Adrenal gland (tissue), 12 donors: Measurements from ENCODE around the gene BARHL2. TPM values are rescaled to one million over a fixed set of nuclear protein-coding genes. Genes with fewer than 3 reads are reported as not detected.

ENCODE experiments used
- DNase-seq, 7 donors: peaks; one replicate each; pipeline ENCODE4 v3.0.0-alpha.2; 2019 to 2020
- H3K27ac ChIP-seq, 5 donors: fragments of 200-600 bp; sonication (generic) in 4 of 5; 1 replicate in 3 of 5; 2 replicates in 2 of 5; pipeline versions ENCODE4 v1.5.1 to v1.8.0; 2016 to 2020; ENCODE audit warnings: mild to moderate bottlenecking in 1 of 5
- H3K27me3 ChIP-seq: fragments of 200-600 bp; 2 replicates; pipeline ENCODE4 v1.8.0; 2021
- H3K36me3 ChIP-seq, 2 donors: fragments of 200-600 bp; replicated peaks in 1 of 2; 1 replicate in 1 of 2; 2 replicates in 1 of 2; pipeline versions ENCODE4 v1.5.1 to v1.8.0; 2018 to 2022
- H3K4me1 ChIP-seq, 2 donors: fragments of 200-600 bp; replicated peaks in 1 of 2; 1 replicate in 1 of 2; 2 replicates in 1 of 2; pipeline versions ENCODE4 v1.5.1 to v1.8.0; 2018 to 2021
- H3K4me3 ChIP-seq, 4 donors: fragments of 200-600 bp; sonication (generic) in 3 of 4; one replicate each; pipeline ENCODE4 v1.5.1; 2016 to 2018
- H3K9me3 ChIP-seq, 3 donors: fragments of 200-600 bp; sonication (generic) in 1 of 3; replicated peaks in 1 of 3; 1 replicate in 2 of 3; 2 replicates in 1 of 3; pipeline versions ENCODE4 v1.5.1 to v1.8.0; 2016 to 2021
- POLR2A ChIP-seq, 2 donors: fragments of 450-650 bp; IDR thresholded peaks; one replicate each; pipeline ENCODE4 v1.6.1; 2017; ENCODE audit warnings: antibody characterized with exemption in 2 of 2, mild to moderate bottlenecking in 2 of 2, moderate library complexity in 1 of 2
- whole genome bisulfite sequencing, 4 donors: extraction: QIAGEN DNeasy Blood & Tissue Kit in 2 of 4; methylation state at CpG; one replicate each; pipeline versions ENCODE4 v1.1.5 to v1.1.7; 2013 to 2017; 5-methylcytosine and 5-hydroxymethylcytosine counted together
- intact Hi-C, 2 donors: fragments of 100-400 bp; cut with DNase I; formaldehyde crosslinking; loops; one replicate each; pipeline versions ENCODE4 v1.14.1 to v1.15.0; 2022 to 2023
- polyA plus RNA-seq, 3 donors: library from polyadenylated mRNA; stranded (reverse); fragments of 200-250 nt in 2 of 3; fragments of 350-450 nt in 1 of 3; fragmentation: Illumina TruSeq in 1 of 3; extraction: RNeasy Lipid Tissue Mini Kit (QIAGEN cat#74804) in 1 of 3; gene quantifications; one replicate each; pipeline ENCODE4 v1.2.3, GENCODE V29; 2013 to 2014
- total RNA-seq, 9 donors: library from RNA; depleted of rRNA in 4 of 9; stranded (reverse); fragments of >200 nt in 4 of 9; fragments of 120-200 nt in 1 of 9; fragmentation: NEBNext Ultra II Directional in 1 of 9; extraction: Animal tissue kit (Norgen Biotek cat#: 25700) in 1 of 9; gene quantifications; one replicate each; pipeline versions ENCODE4 v1.1.0 to v1.2.4, GENCODE V29; 2013 to 2023
- TF ChIP-seq, protein P1 (sequence below), 6 experiments: fragments of 450-650 bp in 4 of 6; fragments of 200-600 bp in 2 of 6; sonication (generic) in 1 of 6; IDR thresholded peaks; 1 replicate in 5 of 6; 2 replicates in 1 of 6; pipeline versions ENCODE4 v1.5.1 to v1.8.0; 2016 to 2021; ENCODE audit warnings: antibody characterized with exemption in 6 of 6, mild to moderate bottlenecking in 2 of 6, moderate library complexity in 1 of 6
- donor health status: healthy with polysubstance abuse.
- donor health status: Bipolar disorder and iron deficiency.
- donor health status: DM: yes; HTN: yes; CAD: no.
- donor health status: DM: no; HTN: no; CAD: no.
- donor health status: DM: no; HTN: no; CAD: no.
- donor health status: DM: yes; HTN: yes; CAD: no.

The BARHL2 gene
- total and polyA plus RNA-seq, 12 donors = not detected

DNA sequence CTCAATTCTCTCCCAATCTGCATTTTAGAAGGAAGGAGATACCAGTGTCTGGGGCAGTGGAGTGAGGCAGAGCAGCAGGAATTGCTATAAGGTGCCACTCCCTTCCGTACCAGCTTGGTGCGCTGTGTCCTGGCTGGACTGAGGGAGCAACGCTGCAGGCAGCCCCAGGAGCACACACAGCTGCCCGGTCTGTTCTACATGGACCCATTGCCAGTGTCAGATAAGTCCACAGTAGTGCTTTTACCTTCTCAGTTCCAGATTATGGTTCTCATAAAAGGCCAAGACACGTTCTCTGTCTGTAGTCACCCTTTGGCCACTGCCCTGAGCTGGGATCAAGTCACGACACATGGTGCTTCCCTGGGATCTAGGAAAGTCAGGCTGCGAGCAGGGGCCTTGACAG, 44.1 kb upstream of the BARHL2 start:
- H3K36me3 ChIP-seq = no peaks in the 10 kb centered on the region
- TF ChIP-seq POLR2A (IDR thresholded peaks at IDR 0.05) = no peak
- TF ChIP-seq, protein P1, sequence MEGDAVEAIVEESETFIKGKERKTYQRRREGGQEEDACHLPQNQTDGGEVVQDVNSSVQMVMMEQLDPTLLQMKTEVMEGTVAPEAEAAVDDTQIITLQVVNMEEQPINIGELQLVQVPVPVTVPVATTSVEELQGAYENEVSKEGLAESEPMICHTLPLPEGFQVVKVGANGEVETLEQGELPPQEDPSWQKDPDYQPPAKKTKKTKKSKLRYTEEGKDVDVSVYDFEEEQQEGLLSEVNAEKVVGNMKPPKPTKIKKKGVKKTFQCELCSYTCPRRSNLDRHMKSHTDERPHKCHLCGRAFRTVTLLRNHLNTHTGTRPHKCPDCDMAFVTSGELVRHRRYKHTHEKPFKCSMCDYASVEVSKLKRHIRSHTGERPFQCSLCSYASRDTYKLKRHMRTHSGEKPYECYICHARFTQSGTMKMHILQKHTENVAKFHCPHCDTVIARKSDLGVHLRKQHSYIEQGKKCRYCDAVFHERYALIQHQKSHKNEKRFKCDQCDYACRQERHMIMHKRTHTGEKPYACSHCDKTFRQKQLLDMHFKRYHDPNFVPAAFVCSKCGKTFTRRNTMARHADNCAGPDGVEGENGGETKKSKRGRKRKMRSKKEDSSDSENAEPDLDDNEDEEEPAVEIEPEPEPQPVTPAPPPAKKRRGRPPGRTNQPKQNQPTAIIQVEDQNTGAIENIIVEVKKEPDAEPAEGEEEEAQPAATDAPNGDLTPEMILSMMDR (IDR thresholded peaks at IDR 0.05) = no peak
- H3K27ac ChIP-seq = no peak overlapping the region
- no peaks in the 10 kb centered on the region for H3K4me1 ChIP-seq
- no peaks in the 10 kb centered on the region for H3K9me3 ChIP-seq
- 67 to 80% (median 78%) methylated on average over 7 of the region's 7 CpGs for WGBS, 4 donors
- intact Hi-C loops = no loop called here
- no peaks in the 10 kb centered on the region for H3K27me3 ChIP-seq
- no peak overlapping the region for H3K4me3 ChIP-seq
- DNase-seq = no peak

DNA sequence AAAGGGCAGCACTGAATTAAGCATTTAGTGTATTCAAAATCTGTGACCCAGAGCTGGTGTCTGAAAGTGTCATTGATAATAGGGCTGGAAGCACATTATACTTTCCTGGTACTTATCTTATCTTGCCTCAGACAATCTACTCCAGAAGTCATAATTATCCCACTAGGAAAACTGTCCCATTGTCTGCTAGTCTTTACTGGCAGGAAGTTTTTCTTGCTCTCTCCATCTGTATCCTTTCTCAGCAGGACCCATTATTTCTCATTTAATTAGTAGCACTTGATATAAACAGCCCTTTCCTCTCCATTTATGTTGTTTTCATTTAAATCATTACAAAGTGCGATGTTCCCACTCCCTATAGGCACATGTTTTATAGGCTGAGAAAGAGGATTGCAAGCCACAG, 36.5 kb upstream of the BARHL2 start:
- WGBS, 4 donors = 60 to 75% (median 64%) methylated on average over 1 of the region's 1 CpG
- intact Hi-C loops = no loop called here
- H3K9me3 ChIP-seq = no peaks in the 10 kb centered on the region

DNA sequence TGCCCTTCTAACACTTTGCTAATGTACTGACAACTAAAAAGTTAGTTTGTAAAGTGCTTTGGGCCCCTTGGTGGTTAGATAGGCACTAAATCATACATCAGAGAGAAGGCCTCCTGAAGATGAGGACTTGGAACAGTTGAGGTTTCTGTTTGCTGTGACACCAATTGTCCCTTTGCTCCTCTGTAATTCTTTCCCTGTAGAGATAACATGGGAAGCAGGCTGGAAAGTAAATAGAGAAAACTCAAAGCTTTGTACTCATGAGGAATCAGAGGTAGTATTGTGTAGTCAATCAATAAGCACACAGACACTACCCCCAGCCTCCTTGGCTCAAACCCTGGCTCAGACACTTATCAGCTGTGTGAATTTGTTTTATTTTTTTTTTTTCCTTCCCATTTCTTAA, 31.6 kb upstream of the BARHL2 start:
- H3K4me1 ChIP-seq = no peaks in the 10 kb centered on the region
- no peak for DNase-seq
- H3K36me3 ChIP-seq = no peaks in the 10 kb centered on the region
- H3K27me3 ChIP-seq = peaks cover 5% of the 10 kb centered on the region
- H3K4me3 ChIP-seq = no peak overlapping the region
- H3K9me3 ChIP-seq = no peaks in the 10 kb centered on the region
- intact Hi-C loops = no loop called here
- TF ChIP-seq POLR2A (IDR thresholded peaks at IDR 0.05) = no peak
- TF ChIP-seq, protein P1 (IDR thresholded peaks at IDR 0.05) = no peak
- no peak overlapping the region for H3K27ac ChIP-seq

More for the DNA sequence above, 36.5 kb upstream of the BARHL2 start:
- no peaks in the 10 kb centered on the region for H3K4me1 ChIP-seq
- DNase-seq = no peak
- peaks cover 5% of the 10 kb centered on the region for H3K27me3 ChIP-seq
- no peak overlapping the region for H3K4me3 ChIP-seq
- H3K36me3 ChIP-seq = no peaks in the 10 kb centered on the region
- H3K27ac ChIP-seq = no peak overlapping the region
- TF ChIP-seq POLR2A (IDR thresholded peaks at IDR 0.05) = no peak
- TF ChIP-seq, protein P1 (IDR thresholded peaks at IDR 0.05) = no peak

DNA sequence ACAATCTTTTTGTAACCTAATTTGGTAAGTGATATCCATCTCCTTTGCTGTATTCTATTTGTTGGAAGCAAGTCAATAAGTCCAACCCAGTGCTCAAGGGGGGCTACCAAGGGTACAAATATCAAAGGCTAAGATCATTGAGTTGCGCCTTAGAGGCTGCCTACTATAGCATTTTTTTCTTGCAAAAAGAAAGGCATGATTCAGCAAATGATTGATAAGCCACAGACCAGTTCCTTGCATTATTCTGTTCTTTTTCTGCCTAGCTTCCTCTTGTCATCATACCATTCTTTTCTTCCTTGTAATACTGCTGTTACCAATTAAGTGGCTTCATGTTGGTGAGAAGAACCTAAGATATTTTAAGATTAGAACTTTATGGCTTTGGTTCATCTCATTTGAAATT, 29.8 kb upstream of the BARHL2 start:
- Histone ChIP-seq H3K27me3 (peaks cover 5% of the 10 kb centered on the region), H3K27ac (no peak overlapping the region), H3K4me1 (no peaks in the 10 kb centered on the region), H3K9me3 (no peaks in the 10 kb centered on the region), H3K36me3 (no peaks in the 10 kb centered on the region), H3K4me3 (no peak overlapping the region)
- intact Hi-C loops = no loop called here
- no peak for TF ChIP-seq POLR2A (IDR thresholded peaks at IDR 0.05)
- TF ChIP-seq, protein P1 (IDR thresholded peaks at IDR 0.05) = no peak
- WGBS, 4 donors = 91 to 98% (median 93%) methylated on average over 1 of the region's 1 CpG
- DNase-seq = no peak
